Posterior vena cava (tissue), 2 donors: ENCODE data around the gene GLP2R. TPM values are rescaled to one million over a fixed set of nuclear protein-coding genes. Genes with fewer than 3 reads are reported as not detected.
"Not testable (repeated sequence)": the region's sequence is repeated elsewhere in the genome, so short reads cannot be mapped to it uniquely, and the experiment has no call there.

Experiments used
- DNase-seq: peaks from one replicate; pipeline ENCODE4 v3.0.0-alpha.2; 2020; ENCODE audit warnings: low spot score
- intact Hi-C, 2 donors: fragments of 100-400 bp; cut with DNase I; formaldehyde crosslinking; loops; one replicate each; pipeline versions ENCODE4 v1.14.1 to v1.14.2; 2022 to 2023
- long read RNA-seq, 2 donors: library from polyadenylated mRNA; unstranded; transcript quantifications; one replicate each; pipeline ENCODE4 v2.0.0, GENCODE V29; 2020 to 2021
- total RNA-seq, 2 donors: library from RNA; stranded (reverse); fragmentation: NEBNext Ultra II Directional; extraction: Animal tissue kit (Norgen Biotek cat#: 25700); gene quantifications; one replicate each; pipeline ENCODE4 v1.2.1, GENCODE V29; 2021
- donor health status: DM: yes; HTN: yes; CAD: no.
- donor health status: DM: yes; HTN: yes; CAD: no.

Gene GLP2R, protein sequence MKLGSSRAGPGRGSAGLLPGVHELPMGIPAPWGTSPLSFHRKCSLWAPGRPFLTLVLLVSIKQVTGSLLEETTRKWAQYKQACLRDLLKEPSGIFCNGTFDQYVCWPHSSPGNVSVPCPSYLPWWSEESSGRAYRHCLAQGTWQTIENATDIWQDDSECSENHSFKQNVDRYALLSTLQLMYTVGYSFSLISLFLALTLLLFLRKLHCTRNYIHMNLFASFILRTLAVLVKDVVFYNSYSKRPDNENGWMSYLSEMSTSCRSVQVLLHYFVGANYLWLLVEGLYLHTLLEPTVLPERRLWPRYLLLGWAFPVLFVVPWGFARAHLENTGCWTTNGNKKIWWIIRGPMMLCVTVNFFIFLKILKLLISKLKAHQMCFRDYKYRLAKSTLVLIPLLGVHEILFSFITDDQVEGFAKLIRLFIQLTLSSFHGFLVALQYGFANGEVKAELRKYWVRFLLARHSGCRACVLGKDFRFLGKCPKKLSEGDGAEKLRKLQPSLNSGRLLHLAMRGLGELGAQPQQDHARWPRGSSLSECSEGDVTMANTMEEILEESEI
- under 1 TPM in 1 of 2 donors, not detected in 1; 0.05 TPM for total RNA-seq
- long read RNA-seq, donor 1, result 0 reads
- long read RNA-seq, donor 2, result 0 reads

DNA sequence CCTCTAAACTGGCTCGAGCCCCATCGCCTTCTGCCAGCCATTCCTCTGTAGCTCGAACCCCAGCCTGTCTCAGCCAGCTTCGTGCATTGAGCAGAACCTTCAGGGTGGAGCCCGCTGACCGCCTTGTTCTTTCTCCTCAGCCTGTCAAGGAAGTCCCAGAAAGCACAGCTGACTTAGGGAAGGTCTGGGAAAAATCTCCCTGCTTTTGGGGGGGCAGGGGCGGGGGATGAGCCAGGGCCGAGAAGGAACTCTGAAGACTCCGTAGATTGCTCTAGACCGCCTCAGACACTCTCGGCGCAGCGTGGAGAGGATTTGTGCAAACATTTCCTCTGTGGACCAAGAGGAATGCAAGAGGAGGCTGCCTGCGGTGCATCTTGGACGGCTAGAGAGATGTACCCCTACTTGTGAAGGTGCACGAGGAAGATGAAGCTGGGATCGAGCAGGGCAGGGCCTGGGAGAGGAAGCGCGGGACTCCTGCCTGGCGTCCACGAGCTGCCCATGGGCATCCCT is at the start of gene GLP2R:
Gene GLP2R (plus strand): TSS at position 284 of the 510 bp plus-strand sequence. CDS start 140 bp downstream, at position 424.
- intact Hi-C loops, result no loop called here
- DNase-seq, result no peak

DNA sequence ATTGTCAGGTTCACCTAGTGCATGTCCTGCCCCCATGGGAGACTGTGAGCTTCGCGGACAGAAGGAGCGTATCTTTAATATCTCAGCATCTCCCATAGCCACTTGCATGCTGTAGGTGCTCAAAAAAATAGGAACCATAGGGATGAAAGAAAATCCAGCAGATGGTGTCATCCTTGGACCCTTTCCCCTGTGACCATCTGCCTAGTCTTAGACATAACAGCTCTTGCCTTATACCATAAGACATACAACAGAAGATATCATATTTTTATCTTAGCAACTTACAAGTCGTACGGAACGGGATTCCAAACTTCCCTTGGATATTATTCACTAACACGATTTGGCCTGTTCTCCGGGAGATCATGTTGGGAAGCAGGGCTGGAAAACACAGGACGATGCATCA is 48.8 kb upstream of the GLP2R start:
- no peak for DNase-seq
- intact Hi-C loops, result no loop called here

DNA sequence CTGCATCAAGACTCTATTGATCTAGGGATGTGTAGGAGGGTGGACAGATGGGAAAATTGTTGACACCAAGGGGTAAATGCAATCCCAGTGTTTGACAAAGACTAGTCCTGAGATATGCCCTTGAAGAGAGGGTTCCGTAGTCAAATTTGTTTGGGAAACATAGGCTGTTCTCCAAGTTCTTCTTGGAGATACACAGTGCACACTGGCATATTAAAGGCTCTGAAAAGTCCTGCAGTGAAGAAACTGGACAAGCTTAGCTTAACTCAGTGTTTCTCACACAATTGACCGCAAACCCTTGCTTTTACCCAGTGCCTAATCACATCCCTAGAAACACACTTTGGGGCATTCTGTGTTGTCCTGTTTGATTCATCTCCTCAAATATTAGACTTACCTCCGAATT is 45.2 kb upstream of the GLP2R start:
- no peak for DNase-seq
- intact Hi-C loops, result no loop called here

DNA sequence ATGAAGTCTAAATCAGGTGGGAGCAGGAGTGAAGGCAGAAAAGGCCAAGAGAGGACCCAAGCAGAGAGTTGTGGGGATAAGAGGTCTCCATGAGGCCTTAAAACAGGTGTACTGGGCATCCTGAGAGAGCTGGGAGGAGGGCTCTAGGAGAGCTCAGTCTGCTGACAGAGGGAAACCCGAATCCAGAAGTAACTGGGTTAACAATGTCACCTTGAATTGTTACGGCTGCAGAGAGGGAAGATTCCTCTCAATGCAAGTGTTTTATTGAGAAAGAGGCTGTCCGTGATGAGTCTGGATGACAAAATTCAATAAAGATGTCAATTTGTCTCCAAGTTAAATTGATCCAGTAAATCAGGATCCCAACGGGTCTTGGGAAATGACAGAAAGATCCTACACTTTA is 42.7 kb upstream of the GLP2R start:
- DNase-seq, result no peak
- intact Hi-C loops, result no loop called here

DNA sequence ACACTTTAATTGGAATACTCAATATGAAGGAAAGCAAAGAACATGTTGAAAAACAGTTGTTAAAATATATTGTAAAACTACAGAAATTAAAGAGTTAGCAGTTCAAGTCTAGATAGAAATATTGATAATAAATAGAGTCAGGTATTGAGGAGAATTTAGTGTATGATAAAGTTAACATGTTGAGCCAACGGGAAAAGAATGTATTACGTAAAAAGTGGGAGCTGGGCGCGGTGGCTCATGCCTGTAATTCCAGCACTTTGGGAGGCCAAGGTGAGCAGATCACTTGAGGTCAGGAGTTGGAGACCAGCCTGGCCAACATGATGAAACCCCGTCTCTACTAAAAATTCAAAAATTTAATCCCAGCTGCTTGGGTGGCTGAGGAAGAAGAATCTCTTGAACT is 42.3 kb upstream of the GLP2R start:
- DNase-seq, intact Hi-C loops: not testable (repeated sequence)

DNA sequence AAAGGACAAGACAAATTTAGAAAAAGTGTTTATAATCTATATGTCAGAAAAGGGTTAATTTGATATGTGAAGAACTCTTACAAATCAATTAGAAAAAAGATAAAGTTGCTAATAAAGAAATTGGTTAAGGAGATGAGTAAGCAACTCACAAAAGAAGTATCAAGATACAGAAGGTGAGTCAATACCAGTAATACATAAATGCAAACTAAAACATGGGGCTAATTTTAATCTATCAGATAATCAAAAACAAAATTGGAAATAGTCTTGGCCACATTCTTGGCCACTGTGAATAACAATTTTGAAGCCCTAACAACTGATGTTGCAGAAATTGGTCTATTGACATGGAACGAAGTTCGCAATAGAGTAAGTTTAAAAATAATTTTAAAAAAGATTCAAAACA is 41.2 kb upstream of the GLP2R start:
- DNase-seq, result no peak
- intact Hi-C loops, result no loop called here

DNA sequence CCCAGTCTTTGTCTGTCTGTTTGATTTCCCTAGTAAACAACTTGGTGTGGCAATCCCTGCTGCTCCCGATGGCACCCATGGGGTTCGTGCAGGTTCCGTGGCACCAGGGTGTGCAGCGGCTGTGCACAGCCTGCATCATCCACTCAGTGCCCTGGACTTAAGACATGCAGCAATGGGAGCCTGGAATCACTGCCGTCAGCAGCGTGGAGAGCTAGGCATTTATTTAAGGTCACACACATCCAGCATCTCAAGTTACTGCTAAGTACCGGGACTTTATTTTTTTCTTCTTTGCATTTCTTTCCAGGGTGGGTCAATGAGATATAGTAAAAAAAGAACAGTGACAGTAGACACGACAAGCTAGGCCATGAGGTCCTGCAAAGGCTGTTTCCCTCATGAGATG is 37.1 kb upstream of the GLP2R start:
- intact Hi-C loops, result no loop called here
- DNase-seq, result no peak

DNA sequence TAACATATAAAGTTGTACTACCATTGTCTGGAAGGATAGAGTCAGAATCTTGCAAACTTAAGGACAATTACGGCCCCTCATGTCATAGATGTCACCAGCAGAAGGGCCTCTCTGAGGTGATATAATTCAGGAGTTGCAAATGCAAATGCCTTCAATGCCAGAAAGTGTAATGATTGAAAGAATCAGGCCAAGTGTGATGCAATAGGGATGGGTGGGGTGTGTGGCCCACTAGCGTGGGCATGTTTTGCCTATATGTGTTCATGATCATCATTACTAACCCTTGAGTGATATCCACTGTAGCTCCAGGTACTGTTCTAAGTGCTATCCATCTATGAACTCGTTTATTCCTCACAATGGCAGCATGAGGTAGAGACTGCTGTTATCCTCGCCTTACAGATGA is 35.4 kb upstream of the GLP2R start:
- DNase-seq, result no peak
- intact Hi-C loops, result no loop called here

DNA sequence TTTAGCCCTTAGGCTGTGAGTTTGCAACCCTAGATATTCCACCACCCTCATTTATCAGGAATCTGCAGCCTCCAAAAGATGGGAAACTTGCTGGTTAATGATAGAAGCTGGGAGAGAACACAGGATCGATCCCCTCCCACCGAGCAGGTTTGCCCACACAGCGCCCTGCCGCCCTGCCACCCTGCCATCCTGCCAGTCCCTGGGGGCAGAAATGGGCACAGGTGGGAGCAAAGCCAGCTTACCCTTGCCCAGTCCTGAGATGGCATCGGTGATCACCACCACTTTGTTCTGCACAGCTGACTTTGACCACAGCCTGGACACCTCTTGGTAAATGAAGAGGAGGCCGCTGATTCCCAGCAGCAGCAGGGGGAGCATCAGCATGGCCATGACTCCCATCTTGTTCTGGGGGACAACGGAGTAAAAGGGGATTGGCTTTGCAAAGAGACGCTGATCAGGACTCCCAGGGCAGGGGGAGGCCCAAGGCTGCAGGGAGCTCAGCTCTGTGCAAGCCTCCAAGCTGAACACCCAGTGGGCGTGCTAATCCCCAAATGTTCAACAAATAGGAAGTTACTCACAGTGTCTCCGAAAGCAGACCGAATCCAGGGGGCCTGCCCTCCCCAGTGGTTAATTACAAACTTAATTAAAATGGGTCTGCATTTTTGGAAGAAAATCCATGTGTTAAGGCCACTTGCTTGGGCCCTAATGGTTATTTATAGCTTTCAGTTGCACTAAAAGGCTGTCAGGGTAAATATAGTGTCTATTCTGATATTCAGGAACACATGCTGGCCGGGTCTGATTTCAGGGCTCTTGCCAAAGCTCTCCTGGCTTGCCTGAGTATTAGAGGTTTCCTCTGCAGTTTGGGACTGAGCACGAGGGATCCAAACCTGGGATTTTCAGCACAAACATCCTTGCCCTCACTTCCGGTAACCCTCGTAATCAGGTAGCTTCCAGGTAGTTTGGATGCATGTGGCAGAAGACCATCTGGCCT is 34.5 kb upstream of the GLP2R start, which contains the start of gene DHRS7C:
Gene DHRS7C (minus strand): TSS at position 704 of the 988 bp plus-strand sequence. CDS start 308 bp downstream, at position 396.
- DNase-seq, result no peak

DNA sequence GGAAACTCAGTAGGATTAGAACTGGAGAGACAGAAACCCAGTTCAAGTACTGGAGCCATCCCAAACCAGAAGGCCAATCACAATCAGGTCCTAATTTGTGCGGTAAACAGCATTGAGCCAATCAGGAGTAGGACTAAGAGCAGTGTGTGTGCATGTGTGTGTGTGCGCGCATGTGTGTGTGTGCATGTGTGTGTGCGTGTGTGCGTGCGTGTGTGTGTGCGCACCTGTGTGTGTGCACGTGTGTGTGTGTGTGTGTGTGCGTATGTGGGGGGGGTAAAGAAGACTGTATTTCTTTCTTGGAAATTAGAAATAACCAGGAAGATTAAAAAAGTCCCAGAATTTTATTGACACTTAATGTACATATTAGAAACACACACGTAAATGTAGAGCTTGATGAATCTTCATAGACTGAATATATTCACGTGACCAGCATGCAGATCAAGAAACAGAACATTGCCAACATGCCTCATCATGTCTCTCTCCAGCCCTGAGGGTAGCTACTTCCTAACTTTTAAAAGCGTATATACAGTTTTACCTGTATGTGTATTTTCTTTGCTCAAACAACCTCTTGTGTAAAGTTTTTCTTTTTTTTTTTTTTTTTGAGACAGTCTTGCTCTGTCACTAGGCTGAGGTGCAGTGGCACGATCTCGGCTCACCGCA is 33.4 kb upstream of the GLP2R start:
- intact Hi-C loops, result no loop called here
- no peak for DNase-seq

More for the DNA sequence above, 34.5 kb upstream of the GLP2R start, which contains the start of gene DHRS7C:
- intact Hi-C loops, result no loop called here

DNA sequence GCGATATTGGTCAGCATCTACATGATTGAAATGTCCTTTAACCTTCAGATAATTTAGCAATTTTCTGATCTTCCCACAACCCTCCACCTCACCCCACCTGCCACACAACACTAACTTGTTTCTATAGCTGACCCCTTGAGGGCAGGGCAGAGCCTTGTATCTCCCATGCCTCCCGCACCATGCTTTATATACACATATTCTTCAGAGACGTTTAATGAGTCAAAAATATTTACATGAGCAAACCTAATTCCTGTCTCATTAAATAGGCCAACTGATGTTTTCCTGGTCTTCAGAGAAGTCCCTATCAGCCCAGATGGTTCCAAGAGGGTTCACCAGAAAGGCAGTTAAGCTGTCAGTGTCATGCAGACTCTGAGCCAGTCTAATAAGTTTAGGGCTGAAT is 27.7 kb upstream of the GLP2R start:
- no peak for DNase-seq
- intact Hi-C loops, result no loop called here

DNA sequence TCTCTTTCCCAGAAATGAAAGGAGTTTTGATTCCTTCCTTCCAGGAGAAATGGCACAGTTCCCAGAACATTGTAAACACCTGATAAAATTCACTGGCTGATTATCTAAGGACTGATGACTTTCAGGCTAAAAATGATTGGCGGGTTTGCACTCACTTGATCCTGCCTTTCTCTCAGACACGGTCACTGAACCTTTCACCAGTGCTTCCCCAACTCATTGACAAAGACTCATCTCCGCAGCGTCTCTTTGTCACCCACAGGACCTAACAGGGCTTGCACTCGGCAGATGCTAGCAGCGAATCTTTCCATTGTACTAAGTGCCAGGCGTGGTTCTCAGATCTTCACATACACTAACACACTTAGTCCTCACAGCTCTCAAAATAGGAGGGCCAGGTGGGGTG is 27.0 kb upstream of the GLP2R start:
- DNase-seq, result no peak
- intact Hi-C loops, result no loop called here

DNA sequence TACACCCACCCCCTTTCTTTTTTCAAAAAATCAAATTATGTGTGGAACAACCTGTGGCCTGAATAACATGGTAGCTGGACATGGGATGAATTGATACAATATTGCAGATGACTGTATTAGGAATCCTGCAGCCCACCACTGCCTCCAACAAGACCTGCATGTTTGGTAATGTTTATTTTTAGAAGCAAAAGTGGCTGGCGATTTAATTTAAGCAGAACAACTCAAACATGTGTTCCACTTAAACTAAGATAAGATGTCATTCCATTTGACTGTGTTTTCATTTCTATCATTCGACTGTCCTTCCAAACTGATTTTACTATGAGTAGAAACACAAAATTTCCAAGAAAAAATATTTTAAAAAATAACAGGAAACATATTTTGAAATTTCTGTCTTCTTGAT is 24.2 kb upstream of the GLP2R start:
- intact Hi-C loops, result no loop called here

DNA sequence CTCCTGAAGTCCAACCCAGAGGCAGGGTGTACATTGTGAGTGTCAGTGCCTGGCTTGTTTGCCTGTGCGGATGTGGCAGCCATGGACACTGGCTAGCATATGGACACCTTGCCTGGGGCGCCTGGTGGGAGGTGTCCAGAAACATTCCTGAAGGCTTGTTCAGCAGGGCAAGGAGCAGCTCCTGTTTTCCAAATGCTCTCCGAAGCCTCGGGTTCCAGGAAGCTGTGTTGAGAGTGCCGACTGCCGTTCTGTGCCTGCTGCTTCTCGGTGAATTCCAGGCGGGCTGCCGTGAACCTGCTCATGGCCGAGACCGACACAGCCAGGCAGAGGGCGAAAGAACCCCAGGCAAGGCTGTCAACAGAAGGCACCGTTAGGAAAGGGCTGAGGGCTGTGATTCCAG is 23.4 kb upstream of the GLP2R start:
- intact Hi-C loops, result loop anchor here in 1 of 2 donors (2.0 kb wide), 1 partner anchor 75 kb away; no protein-coding TSS in a partner anchor
- no peak for DNase-seq

More for the DNA sequence above, 24.2 kb upstream of the GLP2R start:
- no peak for DNase-seq

DNA sequence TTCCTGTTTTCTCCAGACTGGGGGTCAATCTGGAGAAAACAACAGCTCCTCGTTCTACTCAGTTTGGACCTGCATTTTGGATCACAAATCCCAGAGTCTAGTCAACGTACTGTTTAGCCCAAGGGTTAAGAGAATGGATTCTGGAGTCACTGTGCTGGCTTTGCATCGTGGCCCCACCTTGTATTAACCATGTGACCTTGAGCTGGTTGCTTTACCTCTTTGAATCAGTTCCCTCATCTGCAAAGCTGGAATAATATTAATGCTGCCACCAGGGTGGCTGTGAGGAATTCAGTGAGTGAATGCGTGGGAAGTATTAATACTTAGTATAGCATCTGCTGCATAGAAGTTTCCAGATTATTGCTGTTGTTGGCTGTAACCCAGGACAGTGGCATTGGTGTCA is 23.0 kb upstream of the GLP2R start:
- intact Hi-C loops, result loop anchor here in 1 of 2 donors (2.0 kb wide), 1 partner anchor 76 kb away; no protein-coding TSS in a partner anchor

DNA sequence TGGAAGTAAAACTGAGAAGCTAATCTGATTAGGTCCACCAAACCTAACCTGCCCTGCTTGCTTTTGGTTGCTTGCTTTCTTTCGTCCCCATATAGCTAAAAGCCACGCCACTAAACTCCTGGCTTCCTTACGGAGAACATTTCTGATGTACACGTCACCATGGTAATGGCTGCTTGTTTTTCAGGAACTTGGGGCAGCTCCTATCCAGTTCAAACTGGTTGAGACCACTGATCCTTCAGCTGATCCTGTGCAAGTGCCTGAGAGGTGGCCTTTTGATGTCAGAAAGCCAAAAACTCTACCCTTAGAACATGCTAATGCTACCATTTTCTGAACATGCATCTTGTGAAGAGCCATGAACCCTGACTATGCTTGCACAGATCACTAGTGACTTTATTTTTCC is 20.0 kb upstream of the GLP2R start:
- intact Hi-C loops, result no loop called here
- DNase-seq, result no peak

More for the DNA sequence above, 23.0 kb upstream of the GLP2R start:
- no peak for DNase-seq

DNA sequence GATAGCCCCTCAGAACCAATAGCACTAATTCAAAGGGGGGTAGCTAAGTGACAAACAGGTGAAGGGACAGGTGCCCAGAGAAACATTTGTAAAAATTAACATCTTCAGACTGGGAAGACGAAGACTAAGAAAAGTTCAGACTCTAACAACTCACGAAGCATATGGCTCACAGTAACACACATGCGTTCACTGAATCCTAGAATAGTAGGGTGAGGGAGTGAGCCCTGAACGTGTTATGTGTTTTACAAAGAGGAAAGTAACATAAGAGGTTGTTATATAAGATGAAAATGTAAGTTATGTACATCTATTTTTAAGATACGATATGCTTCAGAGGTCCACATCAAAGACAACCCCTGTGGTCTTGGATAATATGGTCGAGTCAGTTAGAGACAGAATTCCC is 19.0 kb upstream of the GLP2R start:
- intact Hi-C loops, result no loop called here

DNA sequence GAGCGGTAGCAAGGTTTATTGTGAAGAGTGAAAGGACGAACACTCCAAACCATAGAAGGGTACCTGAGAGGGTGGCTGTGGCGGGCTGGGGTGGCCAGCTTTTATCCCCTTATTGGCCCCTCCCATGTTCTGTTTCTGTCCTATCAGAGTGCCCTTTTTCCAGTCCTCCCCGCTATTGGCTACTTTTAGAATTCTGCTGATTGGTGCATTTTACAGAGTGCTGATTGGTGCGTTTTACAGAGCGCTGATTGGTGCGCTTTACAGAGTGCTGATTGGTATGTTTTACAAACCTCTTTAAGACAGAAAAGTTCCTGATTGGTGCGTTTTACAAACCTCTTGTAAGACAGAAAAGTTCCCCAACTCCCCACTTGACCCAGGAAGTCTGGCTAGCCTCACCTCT is 16.3 kb upstream of the GLP2R start:
- no peak for DNase-seq

More for the DNA sequence above, 19.0 kb upstream of the GLP2R start:
- no peak for DNase-seq

More for the DNA sequence above, 16.3 kb upstream of the GLP2R start:
- intact Hi-C loops, result no loop called here
